ENCODE data around the gene E2F7.

E2F7 gene

GRCh38 chr12:77035226-77035625 lies 30.1 kb downstream of the E2F7 start (continued):
- TF ChIP-seq ZNF221 (tag by site-specific recombination; IDR thresholded peaks at IDR 0.05; ENCODE audit: borderline replicate concordance) = no peak
- no peak for TF ChIP-seq PRDM1 (tag by site-specific recombination; IDR thresholded peaks at IDR 0.05)
- no peak for TF ChIP-seq SCRT2 (tag by site-specific recombination; IDR thresholded peaks at IDR 0.05)
- TF ChIP-seq ZNF670 (tag by site-specific recombination; IDR thresholded peaks at IDR 0.05; ENCODE audit: low read depth) = no peak
- TF ChIP-seq ZFP37 (tag by site-specific recombination; IDR thresholded peaks at IDR 0.05) = no peak
- TF ChIP-seq ZNF138 (tag by site-specific recombination; IDR thresholded peaks at IDR 0.05; ENCODE audit: borderline replicate concordance) = no peak
- TF ChIP-seq ZNF600 (tag by site-specific recombination; IDR thresholded peaks at IDR 0.05) = no peak
- no peak for TF ChIP-seq ZNF248 (tag by site-specific recombination; IDR thresholded peaks at IDR 0.05)
- no peak for TF ChIP-seq ZNF211 (tag by site-specific recombination; IDR thresholded peaks at IDR 0.05; ENCODE audit: low read depth)

DNA sequence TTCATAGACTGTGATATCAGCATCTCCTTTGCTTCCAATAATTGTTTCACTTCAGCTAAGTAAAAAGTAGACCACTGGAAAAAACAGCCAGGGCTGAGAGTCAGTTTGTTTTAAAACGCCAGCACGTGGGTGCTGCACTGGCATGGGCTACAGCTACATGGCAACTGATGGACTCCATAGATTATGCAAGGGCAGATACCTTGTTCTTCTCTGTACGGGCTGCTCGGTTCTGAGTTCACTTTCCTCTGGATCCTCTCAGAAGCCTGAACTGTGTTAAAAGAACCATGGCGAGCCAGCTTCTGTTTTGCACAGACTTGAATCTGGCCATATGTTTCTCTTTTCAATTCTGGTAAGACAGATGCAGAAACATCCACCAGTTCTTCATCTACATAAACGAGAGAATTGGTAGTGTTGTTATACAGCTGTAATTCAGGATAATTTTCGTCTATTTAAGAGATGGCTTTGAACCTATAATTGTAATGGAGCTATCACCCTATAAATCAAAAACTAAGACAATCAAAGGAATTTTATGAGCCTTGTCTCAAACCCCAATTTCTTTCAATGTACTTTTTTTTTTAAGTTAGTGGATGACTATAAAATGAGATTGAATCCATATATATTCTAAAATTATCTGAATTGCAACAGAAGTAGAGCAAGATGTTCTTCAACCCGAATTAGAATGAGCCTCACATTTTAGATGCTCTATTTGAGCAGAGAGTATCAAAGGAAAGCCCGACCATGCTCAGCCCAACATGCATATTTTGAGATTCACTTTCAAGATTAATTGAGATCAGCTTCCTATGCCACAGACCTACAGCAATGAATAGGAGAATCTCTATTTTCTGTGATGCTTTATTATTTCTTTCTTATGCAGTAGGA lies 31.5 kb downstream of the E2F7 start:
- CTCF ChIA-PET = interaction anchor here (0.7 to 4.6 kb wide), 3 partner anchors 16 to 512 kb away, joined by 5 to 17 read pairs (median 7); no protein-coding TSS in a partner anchor
- POLR2A ChIA-PET = interaction anchor here (0.7 kb wide), 1 partner anchor 92 kb away, joined by 3 read pairs; no protein-coding TSS in a partner anchor
- Histone ChIP-seq H3K36me3 (ENCODE audit: control insufficient read depth in 2 of 2, insufficient read depth in 1 of 2, low read length in 2 of 2) (peaks cover 52 to 79% of the 10 kb centered on the region in 2 experiments), H3K4me1 (ENCODE audit: control insufficient read depth, insufficient read depth, low read length) (no peaks in the 10 kb centered on the region), H3K4me3 (ENCODE audit: low read depth, low read length) (no peak overlapping the region), H3K9me3 (ENCODE audit: control insufficient read depth, insufficient read depth, low read depth, low read length) (no peaks in the 10 kb centered on the region), H3K27ac (ENCODE audit: extremely low read depth, low read depth, low read length) (no peak overlapping the region)
- TF ChIP-seq ZNF610 (tag by site-specific recombination; IDR thresholded peaks at IDR 0.05; ENCODE audit: borderline replicate concordance) (no peak), KLF7 (tag by site-specific recombination; IDR thresholded peaks at IDR 0.05; ENCODE audit: borderline replicate concordance) (no peak), ZNF449 (tag by site-specific recombination; IDR thresholded peaks at IDR 0.05) (peak; percentile 72; the same call in 1 of the 2 replicates), HIC1 (tag by site-specific recombination; IDR thresholded peaks at IDR 0.05) (no peak), ZNF561 (tag by site-specific recombination; IDR thresholded peaks at IDR 0.05; ENCODE audit: borderline replicate concordance) (no peak), ZNF302 (tag by site-specific recombination; IDR thresholded peaks at IDR 0.05; ENCODE audit: low read depth) (no peak), PRDM6 (tag by site-specific recombination; IDR thresholded peaks at IDR 0.05) (no peak)

GRCh38 chr12:77032406-77032805 lies 33.0 kb downstream of the E2F7 start:
- POLR2A ChIA-PET = no interaction called here
- H3K4me1 ChIP-seq (ENCODE audit: control insufficient read depth, insufficient read depth, low read length) = no peaks in the 10 kb centered on the region
- no peaks in the 10 kb centered on the region for H3K9me3 ChIP-seq (ENCODE audit: control insufficient read depth, insufficient read depth, low read depth, low read length)
- CTCF ChIA-PET = interaction anchor here (1.9 to 4.6 kb wide), 3 partner anchors 12 to 22 kb away, joined by 5 to 17 read pairs (median 13); no protein-coding TSS in a partner anchor
- H3K4me3 ChIP-seq (ENCODE audit: low read depth, low read length) = no peak overlapping the region
- peaks cover 43 to 89% of the 10 kb centered on the region in 2 experiments for H3K36me3 ChIP-seq (ENCODE audit: control insufficient read depth in 2 of 2, insufficient read depth in 1 of 2, low read length in 2 of 2)
- no peak for TF ChIP-seq KLF7 (tag by site-specific recombination; IDR thresholded peaks at IDR 0.05; ENCODE audit: borderline replicate concordance)
- no peak for TF ChIP-seq GLI4 (tag by site-specific recombination; IDR thresholded peaks at IDR 0.05)
- no peak for TF ChIP-seq ZNF114 (tag by site-specific recombination; IDR thresholded peaks at IDR 0.05)
- TF ChIP-seq ZNF792 (tag by site-specific recombination; IDR thresholded peaks at IDR 0.05) = no peak
- H3K27ac ChIP-seq (ENCODE audit: extremely low read depth, low read depth, low read length) = no peak overlapping the region
